Activated T-helper 9 cell treated with anti-CD3 and anti-CD28 coated beads, Interleukin-2, amount 50 U/mL, for 16 hours (primary cell): ENCODE measurements around the gene FAM111A.

Experiments
- DNase-seq: peaks from one replicate; pipeline ENCODE4 v3.0.0-alpha.2; 2020; ENCODE audit warnings: low read depth

The FAM111A gene

GRCh38 chr11:59141673-59142460 is 789 bp upstream of the FAM111A start:
- DNase-seq, result no peak

GRCh38 chr11:59144096-59144495 is 1.4 kb downstream of the FAM111A start:
- no peak for DNase-seq

- peak; percentile 43 for DNase-seq
These were observed 2.1 kb downstream of the FAM111A start for GRCh38 chr11:59144579-59145345.

GRCh38 chr11:59145534-59145933 is 2.9 kb downstream of the FAM111A start:
- DNase-seq, result no peak

GRCh38 chr11:59151761-59152160 is 9.1 kb downstream of the FAM111A start:
- no peak for DNase-seq

- DNase-seq, result no peak
These were observed 9.8 kb downstream of the FAM111A start for GRCh38 chr11:59152312-59152951.

GRCh38 chr11:59154610-59155009 is 12.0 kb downstream of the FAM111A start:
- no peak for DNase-seq

GRCh38 chr11:59157433-59157832 is 14.8 kb downstream of the FAM111A start:
- no peak for DNase-seq

GRCh38 chr11:59158206-59159068 is 15.8 kb downstream of the FAM111A start:
- DNase-seq, result peak; percentile 24

GRCh38 chr11:59164028-59164427 is 21.4 kb downstream of the FAM111A start:
- DNase-seq, result no peak

GRCh38 chr11:59171508-59172322 is 29.1 kb downstream of the FAM111A start, which contains the start of gene DTX4:
Gene DTX4, plus strand, starts transcription at chr11:59172132. Its CDS starts 464 bp downstream, at chr11:59172596.
- peak; percentile 82 for DNase-seq

- DNase-seq, result peak; percentile 13
These were observed 29.9 kb downstream of the FAM111A start for GRCh38 chr11:59172345-59173079.

- no peak for DNase-seq
These were observed 30.7 kb downstream of the FAM111A start for GRCh38 chr11:59173080-59173963.

- no peak for DNase-seq
These were observed 31.5 kb downstream of the FAM111A start for GRCh38 chr11:59173964-59174663.

GRCh38 chr11:59174664-59175033 is 32.0 kb downstream of the FAM111A start:
- DNase-seq, result no peak

GRCh38 chr11:59175091-59175501 is 32.4 kb downstream of the FAM111A start:
- DNase-seq, result no peak

- DNase-seq, result no peak
These were observed 33.7 kb downstream of the FAM111A start for GRCh38 chr11:59176330-59176729.

GRCh38 chr11:59178402-59178801 is 35.7 kb downstream of the FAM111A start:
- no peak for DNase-seq

- no peak for DNase-seq
These were observed 36.5 kb downstream of the FAM111A start for GRCh38 chr11:59179121-59179520.
